Stimulated activated CD4-positive, alpha-beta T cell treated with anti-CD3 and anti-CD28 coated beads, Interleukin-15, amount 100 ng/mL, for 1 hour (primary cell): ENCODE results near the gene NRCAM.
"Not testable (repeated sequence)": the region's sequence is repeated elsewhere in the genome, so short reads cannot be mapped to it uniquely, and the experiment has no call there.

ENCODE experiments used
- DNase-seq, 2 donors: peaks; one replicate each; pipeline ENCODE4 v3.0.0-alpha.2; 2020; ENCODE audit warnings: low read depth in 1 of 2, low spot score in 1 of 2

The NRCAM gene

GRCh38 chr7:108348913-108349312, 107.3 kb downstream of the NRCAM start:
- DNase-seq, result no peak

- DNase-seq, result no peak
These were observed 108.6 kb downstream of the NRCAM start for GRCh38 chr7:108347616-108348015.

- DNase-seq, result no peak
These were observed 110.4 kb downstream of the NRCAM start for GRCh38 chr7:108345710-108346336.

GRCh38 chr7:108340856-108341411, 115.3 kb downstream of the NRCAM start:
- DNase-seq, result no peak

- DNase-seq, result not testable (repeated sequence)
These were observed 115.8 kb downstream of the NRCAM start for GRCh38 chr7:108340406-108340805.

- DNase-seq, result no peak
These were observed 120.8 kb downstream of the NRCAM start for GRCh38 chr7:108335269-108335918.

GRCh38 chr7:108332937-108333336, 123.3 kb downstream of the NRCAM start:
- no peak for DNase-seq

GRCh38 chr7:108331971-108332370, 124.3 kb downstream of the NRCAM start:
- DNase-seq, result no peak

GRCh38 chr7:108330227-108330626, 126.0 kb downstream of the NRCAM start:
- no peak for DNase-seq

GRCh38 chr7:108329514-108329913, 126.7 kb downstream of the NRCAM start:
- DNase-seq, result no peak

GRCh38 chr7:108328174-108328651, 128.0 kb downstream of the NRCAM start:
- no peak for DNase-seq

- no peak for DNase-seq
These were observed 128.9 kb downstream of the NRCAM start for GRCh38 chr7:108327353-108327752.

- no peak for DNase-seq
These were observed 129.3 kb downstream of the NRCAM start for GRCh38 chr7:108326938-108327337.

- no peak for DNase-seq
These were observed 131.9 kb downstream of the NRCAM start for GRCh38 chr7:108324053-108325038.

GRCh38 chr7:108322925-108323832, 133.1 kb downstream of the NRCAM start:
- DNase-seq, result no peak

- DNase-seq, result no peak
These were observed 134.2 kb downstream of the NRCAM start for GRCh38 chr7:108322046-108322445.

GRCh38 chr7:108321359-108321758, 134.9 kb downstream of the NRCAM start:
- no peak for DNase-seq

GRCh38 chr7:108316708-108317107, 139.5 kb downstream of the NRCAM start:
- no peak for DNase-seq

- DNase-seq, result no peak
These were observed 141.7 kb downstream of the NRCAM start for GRCh38 chr7:108314551-108314950.

- DNase-seq, result no peak
These were observed 142.2 kb downstream of the NRCAM start for GRCh38 chr7:108314049-108314448.
